HepG2 (cell line): Measurements from ENCODE around the gene SAPCD1. TPM values are rescaled to one million over a fixed set of nuclear protein-coding genes. Genes with fewer than 3 reads are reported as not detected.

Source experiments
- CHD4 ChIP-seq: fragments of 200-600 bp; sonication (generic); IDR thresholded peaks from 2 replicates; pipeline ENCODE4 v1.7.0; 2017; ENCODE audit warnings: mild to moderate bottlenecking, low read length, borderline replicate concordance
- GFI1 ChIP-seq: sonication (generic); formaldehyde crosslinking; IDR thresholded peaks from 2 replicates; pipeline ENCODE4 v1.5.0; 2020; ENCODE audit warnings: missing genetic modification reagents, mild to moderate bottlenecking, borderline replicate concordance
- HOXA9 ChIP-seq: sonication (generic); formaldehyde crosslinking; IDR thresholded peaks from 2 replicates; pipeline ENCODE4 v1.8.1; 2022; ENCODE audit warnings: missing genetic modification reagents, mild to moderate bottlenecking, moderate library complexity, borderline replicate concordance
- KDM3A ChIP-seq: IDR thresholded peaks from 2 replicates; pipeline ENCODE4 v1.6.1; 2018; ENCODE audit warnings: low read depth, missing compliant biosample characterization
- KLF13 ChIP-seq: sonication (generic); formaldehyde crosslinking; IDR thresholded peaks from 2 replicates; pipeline ENCODE4 v1.4.0; 2020; ENCODE audit warnings: mild to moderate bottlenecking, missing genetic modification reagents
- RBM39 ChIP-seq: fragments of 200-400 bp; formaldehyde crosslinking; IDR thresholded peaks from one replicate; pipeline ENCODE4 v1.6.1; 2018; ENCODE audit warnings: antibody characterized with exemption, mild to moderate bottlenecking, low read depth, low read length; ENCODE audit not compliant: poor library complexity, severe bottlenecking
- STAT5B ChIP-seq: sonication (generic); formaldehyde crosslinking; IDR thresholded peaks from 2 replicates; pipeline ENCODE4 v1.4.0; 2020; ENCODE audit warnings: missing genetic modification reagents
- ZBTB10 ChIP-seq: sonication (generic); formaldehyde crosslinking; IDR thresholded peaks from 2 replicates; pipeline ENCODE4 v1.4.0; 2020; ENCODE audit warnings: missing genetic modification reagents, borderline replicate concordance
- ZBTB7B ChIP-seq: sonication (generic); formaldehyde crosslinking; IDR thresholded peaks from 2 replicates; pipeline ENCODE4 v1.4.0; 2020; ENCODE audit warnings: missing genetic modification reagents
- ZC3H13 ChIP-seq: sonication (generic); formaldehyde crosslinking; IDR thresholded peaks from 2 replicates; pipeline ENCODE4 v1.8.1; 2023; ENCODE audit warnings: mild to moderate bottlenecking, missing genetic modification reagents, moderate library complexity
- ZC3H4 ChIP-seq: sonication (generic); formaldehyde crosslinking; IDR thresholded peaks from 2 replicates; pipeline ENCODE4 v1.4.0; 2020; ENCODE audit warnings: missing genetic modification reagents, borderline replicate concordance
- ZNF235 ChIP-seq: sonication (generic); formaldehyde crosslinking; IDR thresholded peaks from 2 replicates; pipeline ENCODE4 v1.8.1; 2023; ENCODE audit warnings: mild to moderate bottlenecking, missing genetic modification reagents, borderline replicate concordance
- ZNF333 ChIP-seq: sonication (generic); formaldehyde crosslinking; IDR thresholded peaks from 2 replicates; pipeline ENCODE4 v1.4.0; 2020; ENCODE audit warnings: mild to moderate bottlenecking, missing genetic modification reagents, borderline replicate concordance
- ZNF362 ChIP-seq: sonication (generic); formaldehyde crosslinking; IDR thresholded peaks from 2 replicates; pipeline ENCODE4 v1.4.0; 2020; ENCODE audit warnings: missing genetic modification reagents, mild to moderate bottlenecking, borderline replicate concordance
- ZNF383 ChIP-seq: sonication (generic); formaldehyde crosslinking; IDR thresholded peaks from 2 replicates; pipeline ENCODE4 v1.4.0; 2020; ENCODE audit warnings: missing genetic modification reagents, mild to moderate bottlenecking, borderline replicate concordance
- ZNF446 ChIP-seq: sonication (generic); formaldehyde crosslinking; IDR thresholded peaks from 2 replicates; pipeline ENCODE4 v1.5.0; 2020; ENCODE audit warnings: mild to moderate bottlenecking, missing genetic modification reagents
- ZNF484 ChIP-seq: sonication (generic); formaldehyde crosslinking; IDR thresholded peaks from 2 replicates; pipeline ENCODE4 v1.5.1; 2020; ENCODE audit warnings: mild to moderate bottlenecking, low read depth, missing genetic modification reagents, borderline replicate concordance
- ZNF549 ChIP-seq: sonication (generic); formaldehyde crosslinking; IDR thresholded peaks from 2 replicates; pipeline ENCODE4 v1.5.0; 2020; ENCODE audit warnings: missing genetic modification reagents
- ZNF768 ChIP-seq: sonication (generic); formaldehyde crosslinking; IDR thresholded peaks from 2 replicates; pipeline ENCODE4 v1.4.0; 2020; ENCODE audit warnings: missing genetic modification reagents
- ZNF782 ChIP-seq: sonication (generic); formaldehyde crosslinking; IDR thresholded peaks from 2 replicates; pipeline ENCODE4 v1.4.0; 2020; ENCODE audit warnings: missing genetic modification reagents, mild to moderate bottlenecking, borderline replicate concordance
- polyA plus RNA-seq, 8 experiments: library from polyadenylated mRNA; depleted of rRNA in 3 of 8; stranded (reverse) in 7 of 8; unstranded in 1 of 8; fragments of >200 nt; fragmentation: Illumina TruSeq in 4 of 8; extraction: Trizol in 4 of 8; gene quantifications; 2 replicates each; pipeline versions ENCODE4 v1.2.1 to v1.2.3, GENCODE V29; 2011 to 2016; ENCODE audit warnings: low read depth in 4 of 8, missing spikeins in 1 of 8, mixed read lengths in 1 of 8; ENCODE audit not compliant: insufficient read depth in 1 of 8
- total RNA-seq, 5 experiments: library from RNA; depleted of rRNA; stranded (reverse); fragments of >200 nt; fragmentation: Illumina TruSeq; extraction: Trizol; gene quantifications; 2 replicates each; pipeline ENCODE4 v1.2.3, GENCODE V29; 2016; ENCODE audit warnings: low read depth in 1 of 5
- TF ChIP-seq, protein P1 (sequence below): sonication (generic); formaldehyde crosslinking; IDR thresholded peaks from 2 replicates; pipeline ENCODE4 v1.5.0; 2020; ENCODE audit warnings: missing genetic modification reagents
- TF ChIP-seq, protein P2 (sequence below): sonication (generic); formaldehyde crosslinking; IDR thresholded peaks from 2 replicates; pipeline ENCODE4 v1.5.1; 2020; ENCODE audit warnings: mild to moderate bottlenecking, moderate library complexity, missing genetic modification reagents

The SAPCD1 gene
- total and polyA plus RNA-seq, 2 of the 13 experiments (the other 11 are each of a cell fraction or from before 2014, with no cell fraction given): 2.5 to 3.9 TPM

- TF ChIP-seq RBM39 (peak; percentile 61), ZBTB7B (CRISPR knock-in tag) (peak; percentile 61), ZNF484 (no peak), ZNF383 (CRISPR knock-in tag) (peak; percentile 81; the same call in 1 of the 2 replicates), KLF13 (0 out of 2 replicates have a peak, but pooled peaks have one; percentile 31), CHD4 (no peak), HOXA9 (CRISPR knock-in tag) (0 out of 2 replicates have a peak, but pooled peaks have one; percentile 14), ZNF235 (CRISPR knock-in tag) (peak; percentile 62; the same call in 1 of the 2 replicates), ZBTB10 (CRISPR knock-in tag) (peak; percentile 26; the same call in 1 of the 2 replicates), GFI1 (no peak; the same call in 1 of the 2 replicates), ZNF782 (CRISPR knock-in tag) (peak; percentile 16; the same call in 1 of the 2 replicates), ZC3H13 (0 out of 2 replicates have a peak, but pooled peaks have one; percentile 5), ZNF333 (CRISPR knock-in tag) (no peak), KDM3A (CRISPR knock-in tag) (no peak), ZNF446 (0 out of 2 replicates have a peak, but pooled peaks have one; percentile 44), ZNF768 (CRISPR knock-in tag) (no peak), ZC3H4 (CRISPR knock-in tag) (no peak), STAT5B (CRISPR knock-in tag) (no peak), ZNF362 (no peak), ZNF549 (CRISPR knock-in tag) (no peak)
- TF ChIP-seq, protein P1, sequence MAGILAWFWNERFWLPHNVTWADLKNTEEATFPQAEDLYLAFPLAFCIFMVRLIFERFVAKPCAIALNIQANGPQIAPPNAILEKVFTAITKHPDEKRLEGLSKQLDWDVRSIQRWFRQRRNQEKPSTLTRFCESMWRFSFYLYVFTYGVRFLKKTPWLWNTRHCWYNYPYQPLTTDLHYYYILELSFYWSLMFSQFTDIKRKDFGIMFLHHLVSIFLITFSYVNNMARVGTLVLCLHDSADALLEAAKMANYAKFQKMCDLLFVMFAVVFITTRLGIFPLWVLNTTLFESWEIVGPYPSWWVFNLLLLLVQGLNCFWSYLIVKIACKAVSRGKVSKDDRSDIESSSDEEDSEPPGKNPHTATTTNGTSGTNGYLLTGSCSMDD: no peak
- TF ChIP-seq, protein P2, sequence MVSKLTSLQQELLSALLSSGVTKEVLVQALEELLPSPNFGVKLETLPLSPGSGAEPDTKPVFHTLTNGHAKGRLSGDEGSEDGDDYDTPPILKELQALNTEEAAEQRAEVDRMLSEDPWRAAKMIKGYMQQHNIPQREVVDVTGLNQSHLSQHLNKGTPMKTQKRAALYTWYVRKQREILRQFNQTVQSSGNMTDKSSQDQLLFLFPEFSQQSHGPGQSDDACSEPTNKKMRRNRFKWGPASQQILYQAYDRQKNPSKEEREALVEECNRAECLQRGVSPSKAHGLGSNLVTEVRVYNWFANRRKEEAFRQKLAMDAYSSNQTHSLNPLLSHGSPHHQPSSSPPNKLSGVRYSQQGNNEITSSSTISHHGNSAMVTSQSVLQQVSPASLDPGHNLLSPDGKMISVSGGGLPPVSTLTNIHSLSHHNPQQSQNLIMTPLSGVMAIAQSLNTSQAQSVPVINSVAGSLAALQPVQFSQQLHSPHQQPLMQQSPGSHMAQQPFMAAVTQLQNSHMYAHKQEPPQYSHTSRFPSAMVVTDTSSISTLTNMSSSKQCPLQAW (CRISPR knock-in tag): peak; percentile 42; the same call in 1 of the 2 replicates
Observed at GRCh38 chr6:31794866-31795615, 32.6 kb downstream of the SAPCD1 start (continued).
